Measurements from ENCODE around the gene DUSP22. TPM values are rescaled to one million over a fixed set of nuclear protein-coding genes. Genes with fewer than 3 reads are reported as not detected.

The DUSP22 gene
- total and polyA plus RNA-seq, 2 of the 8 experiments (the other 6 are each of a cell fraction or from before 2014, with no cell fraction given): 15.5 to 32.4 TPM

DNA sequence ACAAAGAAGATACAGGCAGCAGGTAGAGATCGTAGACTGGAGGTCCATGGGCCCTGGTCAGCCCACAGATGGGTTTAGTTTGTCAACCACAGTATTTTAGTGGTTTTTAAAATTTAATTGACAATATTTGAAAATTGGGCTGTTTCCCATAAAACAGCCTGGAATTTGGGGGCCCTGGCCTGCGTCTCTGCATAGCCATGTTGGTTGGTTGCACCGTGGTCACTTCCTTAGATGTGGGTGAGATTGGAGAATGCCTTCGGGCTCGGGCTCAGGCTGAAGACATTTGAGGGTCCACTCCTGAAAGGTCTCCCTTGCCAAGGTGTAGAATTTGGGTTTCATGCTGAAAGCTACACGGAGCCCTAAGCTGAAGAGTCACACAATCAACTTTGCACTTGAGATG is 7.7 kb downstream of the DUSP22 start:
- peaks cover 4 to 20% of the 10 kb centered on the region in 2 experiments; a peak in 2 of 4 replicates for H3K79me2 ChIP-seq (ENCODE audit: control insufficient read depth in 1 of 2, insufficient read depth in 2 of 2, low read length in 2 of 2)
- no peak overlapping the region for H2BK15ac ChIP-seq (ENCODE audit: low read length)
- no peaks in the 10 kb centered on the region for H3K23me2 ChIP-seq (ENCODE audit: low read depth, low read length)
- H4K5ac ChIP-seq (ENCODE audit: insufficient read length, low read depth, low read length): no peak overlapping the region
- H2BK20ac ChIP-seq (ENCODE audit: low read length): no peak overlapping the region
- H3K9ac ChIP-seq (replicated peaks in 1 of 4; ENCODE audit: extremely low read depth in 1 of 4, low read depth in 3 of 4, low read length in 3 of 4): no peak overlapping the region
- DNase-seq (ENCODE audit: low read depth in 1 of 2, low spot score in 2 of 2): no peak
- TF ChIP-seq SIRT6 (IDR thresholded peaks at IDR 0.05; ENCODE audit: low read length) (no peak), CHD2 (IDR thresholded peaks at IDR 0.05; ENCODE audit: low read length) (no peak), EZH2 (IDR thresholded peaks at IDR 0.05; ENCODE audit: low read depth, low read length, severe bottlenecking) (no peak), RNF2 (IDR thresholded peaks at IDR 0.05; ENCODE audit: borderline replicate concordance, low read depth, low read length, missing control alignments, poor library complexity, severe bottlenecking) (peak; percentile 19), POU5F1 (IDR thresholded peaks at IDR 0.05; ENCODE audit: low read depth, low read length) (no peak)
- no peak overlapping the region for H2AFZ ChIP-seq (ENCODE audit: low read length)
- no peak overlapping the region for H2BK5ac ChIP-seq (ENCODE audit: low read depth, low read length)
- no peak overlapping the region for H3K18ac ChIP-seq (ENCODE audit: extremely low read depth, low read length)
- H3K9me3 ChIP-seq (ENCODE audit: insufficient read depth in 2 of 2, low read depth in 1 of 2, low read length in 1 of 2): peaks cover 52 to 84% of the 10 kb centered on the region in 2 experiments
- no peak overlapping the region for H3K27ac ChIP-seq (ENCODE audit: low read depth, low read length)
- H3K23ac ChIP-seq (ENCODE audit: insufficient read length): no peak overlapping the region
- H2AK5ac ChIP-seq (ENCODE audit: low read depth, low read length): no peak overlapping the region
- H3K4ac ChIP-seq (replicated peaks; ENCODE audit: insufficient read length, low read depth, low read length): no peak overlapping the region
- no peak overlapping the region for H2BK120ac ChIP-seq (replicated peaks; ENCODE audit: low read depth, low read length)
- no peak for FAIRE-seq
- H3K27me3 ChIP-seq (replicated peaks in 1 of 4; ENCODE audit: control insufficient read depth in 3 of 4, extremely low read depth in 1 of 4, insufficient read depth in 3 of 4, low read length in 3 of 4): no peaks in the 10 kb centered on the region
- ChIA-PET CTCF (ENCODE audit: partially characterized antibody) (interaction anchor here (1.3 to 1.6 kb wide), 4 partner anchors 10 to 109 kb away, joined by 3 to 7 read pairs (median 4); no protein-coding TSS in a partner anchor), POLR2A (ENCODE audit: partially characterized antibody) (no interaction called here)
- H4K20me1 ChIP-seq (replicated peaks in 1 of 2; ENCODE audit: control insufficient read depth in 1 of 2, insufficient read depth in 2 of 2, low read length in 2 of 2): peaks cover 0 to 2% of the 10 kb centered on the region in 2 experiments
- H3K79me1 ChIP-seq (ENCODE audit: low read depth, low read length): peaks cover 5% of the 10 kb centered on the region; the same call in 1 of the 2 replicates
- 86% methylated on average over 6 of the region's 6 CpGs; no CpG with 5 or more reads in 1 of the 2 experiments for WGBS, 2 experiments (ENCODE audit: extremely low coverage in 1 of 2, insufficient coverage in 1 of 2, insufficient read length in 1 of 2, insufficient replicate concordance in 2 of 2, low coverage in 1 of 2, low lambda C conversion rate in 2 of 2, missing lambda C conversion rate in 1 of 2)
- H3K4me1 ChIP-seq (replicated peaks in 1 of 4; ENCODE audit: control insufficient read depth in 3 of 4, insufficient read depth in 4 of 4, low read length in 3 of 4): peaks cover 0 to 4% (median 2%) of the 10 kb centered on the region in 4 experiments; a peak in 5 of 7 replicates
- H3K14ac ChIP-seq (ENCODE audit: insufficient read length): no peak overlapping the region
- no peaks in the 10 kb centered on the region for H3K36me3 ChIP-seq (ENCODE audit: control insufficient read depth in 2 of 4, insufficient read depth in 4 of 4, low read length in 3 of 4)
- H4K8ac ChIP-seq (ENCODE audit: extremely low read depth, insufficient read depth, low read length): no peak overlapping the region
- H3K56ac ChIP-seq (replicated peaks; ENCODE audit: insufficient read length, low read depth, low read length): no peak overlapping the region
- no peak overlapping the region for H3K4me3 ChIP-seq (ENCODE audit: extremely low read depth in 1 of 4, insufficient read depth in 2 of 4, low read depth in 3 of 4, low read length in 4 of 4)
- no peak overlapping the region for H2BK12ac ChIP-seq (ENCODE audit: low read depth, low read length)
- H3K4me2 ChIP-seq (ENCODE audit: insufficient read depth in 1 of 2, low read depth in 2 of 2, low read length in 2 of 2): no peak overlapping the region
- no peak overlapping the region for H4K91ac ChIP-seq (replicated peaks; ENCODE audit: insufficient read length, low read length)
